HG03442 (cell line): Measurements from ENCODE around the gene HTR6.
"Not testable (repeated sequence)": the region's sequence is repeated elsewhere in the genome, so short reads cannot be mapped to it uniquely, and the experiment has no call there.

Experiments used
- ATAC-seq: cut with Tn5 transposase; IDR thresholded peaks from one replicate; pipeline ENCODE4 v1.9.1; 2021; ENCODE audit warnings: mild to moderate bottlenecking, moderate library complexity; ENCODE audit not compliant: unreplicated experiment

HTR6 gene

GRCh38 chr1:19637606-19638005 is 27.1 kb upstream of the HTR6 start:
- no peak for ATAC-seq

GRCh38 chr1:19639228-19639627 is 25.4 kb upstream of the HTR6 start:
- not testable (repeated sequence) for ATAC-seq

GRCh38 chr1:19639999-19640362 is 24.7 kb upstream of the HTR6 start:
- ATAC-seq = no peak

- ATAC-seq = no peak
Observed at GRCh38 chr1:19640363-19641316, 24.0 kb upstream of the HTR6 start.

GRCh38 chr1:19643121-19643520 is 21.6 kb upstream of the HTR6 start:
- ATAC-seq = no peak

GRCh38 chr1:19643602-19644394 is 20.9 kb upstream of the HTR6 start, which contains the start of gene NBL1:
NBL1 (plus strand) TSS chr1:19644311; CDS start chr1:19655031, 10,720 bp downstream.
- no peak for ATAC-seq

GRCh38 chr1:19644395-19644680 is 20.3 kb upstream of the HTR6 start:
- no peak for ATAC-seq

- ATAC-seq = no peak
Observed at GRCh38 chr1:19644681-19645410, 19.8 kb upstream of the HTR6 start.

GRCh38 chr1:19645411-19646251 is 19.0 kb upstream of the HTR6 start:
- ATAC-seq = no peak

- no peak for ATAC-seq
Observed at GRCh38 chr1:19646377-19647319, 18.0 kb upstream of the HTR6 start.

GRCh38 chr1:19647643-19648042 is 17.0 kb upstream of the HTR6 start:
- no peak for ATAC-seq

GRCh38 chr1:19648239-19648638 is 16.4 kb upstream of the HTR6 start:
- ATAC-seq = no peak

GRCh38 chr1:19648689-19649088 is 16.0 kb upstream of the HTR6 start:
- no peak for ATAC-seq

- no peak for ATAC-seq
Observed at GRCh38 chr1:19650416-19651140, 14.1 kb upstream of the HTR6 start.

GRCh38 chr1:19651141-19651737 is 13.4 kb upstream of the HTR6 start:
- no peak for ATAC-seq

GRCh38 chr1:19654386-19654785 is 10.3 kb upstream of the HTR6 start:
- ATAC-seq = no peak

- ATAC-seq = no peak
Observed at GRCh38 chr1:19654886-19655717, 9.6 kb upstream of the HTR6 start.

- no peak for ATAC-seq
Observed at GRCh38 chr1:19655718-19656080, 9.0 kb upstream of the HTR6 start.
